GM12801 (cell line): ENCODE results near the gene NAMPT.

Experiments used
- CTCF ChIP-seq: IDR thresholded peaks from one replicate; pipeline ENCODE4 v1.5.1; 2011; ENCODE audit warnings: control low read depth; ENCODE audit not compliant: insufficient read length; ENCODE audit errors: extremely low read depth

Gene NAMPT

GRCh38 chr7:106283501-106283830 is 1.3 kb downstream of the NAMPT start:
- TF ChIP-seq CTCF = no peak

GRCh38 chr7:106282852-106283251 is 1.9 kb downstream of the NAMPT start:
- no peak for TF ChIP-seq CTCF

- no peak for TF ChIP-seq CTCF
Observed at GRCh38 chr7:106282390-106282789, 2.4 kb downstream of the NAMPT start.

GRCh38 chr7:106281585-106282318 is 3.0 kb downstream of the NAMPT start:
- no peak for TF ChIP-seq CTCF

- TF ChIP-seq CTCF = no peak
Observed at GRCh38 chr7:106281127-106281526, 3.7 kb downstream of the NAMPT start.

GRCh38 chr7:106279425-106280197 is 5.2 kb downstream of the NAMPT start:
- TF ChIP-seq CTCF = no peak

- TF ChIP-seq CTCF = no peak
Observed at GRCh38 chr7:106278695-106279094, 6.1 kb downstream of the NAMPT start.
